Measurements from ENCODE around the gene MPPED1. TPM values are rescaled to one million over a fixed set of nuclear protein-coding genes. Genes with fewer than 3 reads are reported as not detected.

The MPPED1 gene
- total RNA-seq, 2 donors from 2014 or later: 0.11 to 0.59 TPM

DNA sequence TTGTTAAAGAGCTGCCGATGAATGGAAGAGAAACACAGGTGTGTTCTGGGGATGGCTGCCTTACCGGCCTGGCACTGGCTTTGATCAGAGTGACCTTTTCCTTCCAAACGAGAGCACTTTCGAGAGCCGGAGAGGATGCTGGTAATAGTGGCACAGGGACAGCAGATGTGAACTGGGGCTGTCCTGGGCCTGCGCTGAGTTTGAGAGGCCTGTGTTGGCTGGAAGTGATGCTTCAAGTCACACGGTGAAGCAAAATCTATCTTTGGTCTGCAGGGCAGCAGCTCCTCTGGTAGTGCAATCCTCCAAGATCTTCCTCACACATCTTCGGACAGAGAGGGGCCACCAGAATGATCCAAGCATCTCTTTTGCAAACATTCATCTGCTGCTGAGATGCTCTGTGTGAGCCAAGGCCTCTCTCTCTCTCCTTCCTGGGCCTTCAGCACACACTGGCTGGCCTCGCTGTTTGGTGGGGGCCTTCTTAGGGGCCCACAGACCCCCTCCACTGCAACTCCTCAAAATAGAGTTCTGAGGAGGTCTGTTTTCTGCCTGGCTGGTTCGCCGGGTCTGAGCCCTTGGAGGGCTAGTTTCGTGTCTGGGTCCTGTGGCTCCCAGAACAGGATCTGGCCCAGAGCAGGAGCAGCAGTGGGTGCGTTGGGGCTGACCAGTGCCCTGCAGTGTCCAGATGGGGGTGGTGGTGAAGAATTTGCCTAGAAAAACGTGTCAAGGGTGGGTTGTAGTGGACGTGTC lies 6.4 kb downstream of the MPPED1 start:
- no peak overlapping the region for H3K27ac Mint-ChIP-seq
- H3K4me1 ChIP-seq (ENCODE audit: control insufficient read depth, insufficient read depth, low read length): no peaks in the 10 kb centered on the region

DNA sequence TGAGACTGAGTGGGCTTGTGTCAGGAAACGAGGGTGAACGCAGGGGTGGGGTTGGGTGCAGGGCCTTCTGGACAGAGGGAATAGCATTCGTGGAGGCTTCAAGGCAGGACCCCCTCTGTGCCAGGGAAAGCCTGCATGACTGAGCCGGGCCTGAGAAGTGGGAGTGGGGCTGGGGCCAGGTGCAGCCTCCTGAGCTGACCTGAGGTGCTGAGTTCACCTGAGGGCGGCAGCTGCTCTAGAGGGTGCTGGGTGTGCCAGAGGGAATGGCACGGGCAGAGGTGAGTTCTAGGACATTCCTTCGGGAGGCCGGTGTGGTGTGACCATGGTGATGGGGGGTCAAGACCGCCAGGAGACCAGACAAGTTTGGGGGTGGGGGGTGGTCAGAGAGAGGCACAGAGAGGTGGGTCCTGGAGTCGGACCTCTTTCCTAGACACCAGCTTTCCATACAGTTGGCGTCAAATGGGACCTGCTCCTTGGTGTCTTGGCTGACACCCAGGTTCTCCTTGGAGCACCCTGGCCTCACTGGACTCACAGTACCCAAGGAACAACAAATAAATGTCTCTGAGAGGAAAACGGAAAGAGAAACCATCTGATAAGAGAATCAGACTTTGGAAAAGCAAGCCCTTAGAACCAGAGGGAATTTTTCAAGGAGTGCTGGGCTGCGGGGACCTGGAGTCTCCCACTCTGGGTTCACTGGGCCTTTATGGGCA lies 7.7 kb downstream of the MPPED1 start:
- no peak overlapping the region for H3K9ac ChIP-seq (ENCODE audit: extremely low read depth, low read length, poor library complexity, severe bottlenecking)
- peak overlapping the region; percentile 71 for H3K27ac Mint-ChIP-seq

More for the DNA sequence above, 6.4 kb downstream of the MPPED1 start:
- DNase-seq: no peak
- TF ChIP-seq, protein P1, sequence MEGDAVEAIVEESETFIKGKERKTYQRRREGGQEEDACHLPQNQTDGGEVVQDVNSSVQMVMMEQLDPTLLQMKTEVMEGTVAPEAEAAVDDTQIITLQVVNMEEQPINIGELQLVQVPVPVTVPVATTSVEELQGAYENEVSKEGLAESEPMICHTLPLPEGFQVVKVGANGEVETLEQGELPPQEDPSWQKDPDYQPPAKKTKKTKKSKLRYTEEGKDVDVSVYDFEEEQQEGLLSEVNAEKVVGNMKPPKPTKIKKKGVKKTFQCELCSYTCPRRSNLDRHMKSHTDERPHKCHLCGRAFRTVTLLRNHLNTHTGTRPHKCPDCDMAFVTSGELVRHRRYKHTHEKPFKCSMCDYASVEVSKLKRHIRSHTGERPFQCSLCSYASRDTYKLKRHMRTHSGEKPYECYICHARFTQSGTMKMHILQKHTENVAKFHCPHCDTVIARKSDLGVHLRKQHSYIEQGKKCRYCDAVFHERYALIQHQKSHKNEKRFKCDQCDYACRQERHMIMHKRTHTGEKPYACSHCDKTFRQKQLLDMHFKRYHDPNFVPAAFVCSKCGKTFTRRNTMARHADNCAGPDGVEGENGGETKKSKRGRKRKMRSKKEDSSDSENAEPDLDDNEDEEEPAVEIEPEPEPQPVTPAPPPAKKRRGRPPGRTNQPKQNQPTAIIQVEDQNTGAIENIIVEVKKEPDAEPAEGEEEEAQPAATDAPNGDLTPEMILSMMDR (conservative IDR thresholded peaks at IDR 0.05): no peak
- no peak overlapping the region for H3K9ac ChIP-seq (ENCODE audit: extremely low read depth, low read length, poor library complexity, severe bottlenecking)
- H3K27me3 Mint-ChIP-seq (ENCODE audit: insufficient read depth): peaks cover 33% of the 10 kb centered on the region
- peaks cover 7% of the 10 kb centered on the region for H3K4me1 Mint-ChIP-seq
- H3K4me3 Mint-ChIP-seq: no peak overlapping the region
- H3K9me3 Mint-ChIP-seq: no peaks in the 10 kb centered on the region
- 91 to 92% methylated on average over 12 to 15 of the region's 15 CpGs for WGBS, 2 experiments (ENCODE audit: insufficient coverage in 1 of 2, insufficient read length in 1 of 2)
- peaks cover 33% of the 10 kb centered on the region for H3K27me3 ChIP-seq (ENCODE audit: control insufficient read depth, insufficient read depth, low read length, poor library complexity, severe bottlenecking)
- no peak overlapping the region for H3K4me3 ChIP-seq (ENCODE audit: low read length)
- no peak overlapping the region for H3K27ac ChIP-seq (ENCODE audit: low read depth, low read length)
- no peaks in the 10 kb centered on the region for H3K36me3 ChIP-seq (ENCODE audit: control insufficient read depth, insufficient read depth, low read length)
- no peaks in the 10 kb centered on the region for H3K36me3 Mint-ChIP-seq (ENCODE audit: low read depth)
- no peaks in the 10 kb centered on the region for H3K9me3 ChIP-seq (ENCODE audit: control insufficient read depth, low read length)

DNA sequence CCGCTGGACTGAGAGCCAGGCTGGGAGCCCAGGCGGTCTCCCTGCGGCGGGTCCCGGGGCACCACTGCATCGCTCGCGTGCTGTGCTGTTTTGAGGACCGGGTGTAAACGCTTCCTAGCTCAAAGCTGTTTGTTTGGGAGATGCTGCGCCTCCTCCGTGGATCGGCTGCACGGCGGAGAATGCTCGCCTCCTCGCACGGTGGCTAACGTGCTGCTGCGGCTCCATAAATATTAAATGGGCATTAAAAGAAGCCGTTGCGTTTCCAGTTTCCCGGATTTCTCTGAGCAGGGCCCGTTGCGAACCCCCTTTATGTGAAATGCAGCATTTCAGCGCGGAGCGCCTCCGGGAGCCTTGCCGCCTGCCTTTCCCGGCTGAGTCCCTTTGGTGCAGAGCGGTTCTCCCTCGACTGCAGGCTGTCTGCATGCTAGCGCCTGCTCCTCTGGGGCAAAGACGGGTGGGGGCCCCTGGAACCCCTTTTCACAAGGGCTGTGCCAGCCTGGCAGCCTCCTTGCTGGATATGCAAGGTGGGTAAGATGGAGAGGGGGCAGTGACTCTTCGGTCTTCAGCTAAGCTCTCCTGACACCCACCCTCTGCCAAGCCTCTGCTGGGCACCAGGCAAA lies 9.3 kb downstream of the MPPED1 start:
- Mint-ChIP-seq H3K9me3 (no peaks in the 10 kb centered on the region), H3K27ac (no peak overlapping the region), H3K36me3 (ENCODE audit: low read depth) (no peaks in the 10 kb centered on the region), H3K4me1 (peaks cover 7% of the 10 kb centered on the region), H3K27me3 (ENCODE audit: insufficient read depth) (peaks cover 4% of the 10 kb centered on the region), H3K4me3 (no peak overlapping the region)
- H3K27me3 ChIP-seq (ENCODE audit: control insufficient read depth, insufficient read depth, low read length, poor library complexity, severe bottlenecking): peaks cover 4% of the 10 kb centered on the region
- no peaks in the 10 kb centered on the region for H3K36me3 ChIP-seq (ENCODE audit: control insufficient read depth, insufficient read depth, low read length)
- H3K27ac ChIP-seq (ENCODE audit: low read depth, low read length): no peak overlapping the region
- WGBS, 2 experiments (ENCODE audit: insufficient coverage in 1 of 2, insufficient read length in 1 of 2): 92 to 95% methylated on average over 24 to 36 of the region's 36 CpGs
- no peaks in the 10 kb centered on the region for H3K9me3 ChIP-seq (ENCODE audit: control insufficient read depth, low read length)
- no peaks in the 10 kb centered on the region for H3K4me1 ChIP-seq (ENCODE audit: control insufficient read depth, insufficient read depth, low read length)
- TF ChIP-seq, protein P1 (conservative IDR thresholded peaks at IDR 0.05): no peak
- no peak overlapping the region for H3K4me3 ChIP-seq (ENCODE audit: low read length)
- DNase-seq: no peak
- no peak overlapping the region for H3K9ac ChIP-seq (ENCODE audit: extremely low read depth, low read length, poor library complexity, severe bottlenecking)

More for the DNA sequence above, 7.7 kb downstream of the MPPED1 start:
- H3K27me3 ChIP-seq (ENCODE audit: control insufficient read depth, insufficient read depth, low read length, poor library complexity, severe bottlenecking): peaks cover 21% of the 10 kb centered on the region
- Mint-ChIP-seq H3K27me3 (ENCODE audit: insufficient read depth) (peaks cover 20% of the 10 kb centered on the region), H3K4me3 (no peak overlapping the region), H3K9me3 (no peaks in the 10 kb centered on the region), H3K4me1 (peaks cover 7% of the 10 kb centered on the region), H3K36me3 (ENCODE audit: low read depth) (no peaks in the 10 kb centered on the region)
- H3K9me3 ChIP-seq (ENCODE audit: control insufficient read depth, low read length): no peaks in the 10 kb centered on the region
- H3K27ac ChIP-seq (ENCODE audit: low read depth, low read length): no peak overlapping the region
- H3K4me1 ChIP-seq (ENCODE audit: control insufficient read depth, insufficient read depth, low read length): no peaks in the 10 kb centered on the region
- TF ChIP-seq, protein P1 (conservative IDR thresholded peaks at IDR 0.05): no peak
- 89 to 91% methylated on average over 10 to 13 of the region's 13 CpGs for WGBS, 2 experiments (ENCODE audit: insufficient coverage in 1 of 2, insufficient read length in 1 of 2)
- no peak for DNase-seq
- no peak overlapping the region for H3K4me3 ChIP-seq (ENCODE audit: low read length)
- H3K36me3 ChIP-seq (ENCODE audit: control insufficient read depth, insufficient read depth, low read length): no peaks in the 10 kb centered on the region
